Hematopoietic multipotent progenitor cell treated with erythropoietin and hydrocortisone succinate and interleukin-3 and kit ligand, for 6 days (in vitro differentiated cells): Measurements from ENCODE around the gene JCHAIN.
"Not testable (repeated sequence)": the region's sequence is repeated elsewhere in the genome, so short reads cannot be mapped to it uniquely, and the experiment has no call there.

Experiments
- DNase-seq: peaks from one replicate; pipeline ENCODE4 v3.0.0-alpha.2; 2015

JCHAIN gene

GRCh38 chr4:70666369-70666768, at the start of gene JCHAIN:
Gene JCHAIN (minus strand): TSS chr4:70666508. CDS start chr4:70666490, 18 bp downstream.
- DNase-seq: no peak

GRCh38 chr4:70715097-70715496, 48.8 kb upstream of the JCHAIN start:
- DNase-seq: no peak

- no peak for DNase-seq
Measured at GRCh38 chr4:70714079-70714887, 48.0 kb upstream of the JCHAIN start.

GRCh38 chr4:70713453-70714078, 47.3 kb upstream of the JCHAIN start:
- DNase-seq: no peak

GRCh38 chr4:70712604-70713452, 46.5 kb upstream of the JCHAIN start:
- DNase-seq: no peak

- DNase-seq: no peak
Measured at GRCh38 chr4:70712150-70712549, 45.8 kb upstream of the JCHAIN start.

GRCh38 chr4:70711599-70711998, 45.3 kb upstream of the JCHAIN start:
- no peak for DNase-seq

GRCh38 chr4:70709611-70710205, 43.4 kb upstream of the JCHAIN start:
- DNase-seq: no peak

GRCh38 chr4:70706516-70706915, 40.2 kb upstream of the JCHAIN start:
- DNase-seq: peak; percentile 21

GRCh38 chr4:70706044-70706461, 39.7 kb upstream of the JCHAIN start:
- DNase-seq: peak; percentile 39

- peak; percentile 83 for DNase-seq
Measured at GRCh38 chr4:70705183-70706043, 39.1 kb upstream of the JCHAIN start.

GRCh38 chr4:70704931-70705182, 38.5 kb upstream of the JCHAIN start:
- no peak for DNase-seq

GRCh38 chr4:70704215-70704930, 38.1 kb upstream of the JCHAIN start:
- DNase-seq: peak; percentile 83

- DNase-seq: peak; percentile 23
Measured at GRCh38 chr4:70703619-70704214, 37.4 kb upstream of the JCHAIN start.

GRCh38 chr4:70702592-70702991, 36.3 kb upstream of the JCHAIN start:
- DNase-seq: not testable (repeated sequence)

- no peak for DNase-seq
Measured at GRCh38 chr4:70701271-70701670, 35.0 kb upstream of the JCHAIN start.

- no peak for DNase-seq
Measured at GRCh38 chr4:70700712-70701111, 34.4 kb upstream of the JCHAIN start.

- not testable (repeated sequence) for DNase-seq
Measured at GRCh38 chr4:70698435-70698834, 32.1 kb upstream of the JCHAIN start.

GRCh38 chr4:70694633-70695032, 28.3 kb upstream of the JCHAIN start:
- not testable (repeated sequence) for DNase-seq

- DNase-seq: no peak
Measured at GRCh38 chr4:70691661-70692060, 25.4 kb upstream of the JCHAIN start.

- peak; percentile 46 for DNase-seq
Measured at GRCh38 chr4:70688795-70689231, 22.5 kb upstream of the JCHAIN start.
